Osteoblast (primary cell): Measurements from ENCODE around the gene ARFGAP1. TPM values are rescaled to one million over a fixed set of nuclear protein-coding genes. Genes with fewer than 3 reads are reported as not detected.

ENCODE experiments used
- DNase-seq: peaks from one replicate; pipeline ENCODE4 v3.0.0; 2011; ENCODE audit warnings: low spot score, mixed read lengths; ENCODE audit not compliant: insufficient read length; ENCODE audit errors: missing footprints
- H2AFZ ChIP-seq: 2 replicates; pipeline ENCODE4 v1.6.0; 2011; ENCODE audit warnings: mild to moderate bottlenecking, low read length
- H3K27ac ChIP-seq: 2 replicates; pipeline ENCODE4 v1.5.1; 2011; ENCODE audit warnings: mild to moderate bottlenecking, low read depth, low read length, moderate library complexity
- H3K27me3 ChIP-seq: 2 replicates; pipeline ENCODE4 v1.6.0; 2012; ENCODE audit warnings: mild to moderate bottlenecking, control low read depth, inconsistent platforms, low read length, moderate library complexity; ENCODE audit not compliant: insufficient read depth
- H3K36me3 ChIP-seq: 2 replicates; pipeline ENCODE4 v1.5.1; 2011; ENCODE audit warnings: mild to moderate bottlenecking, low read length, control low read depth, moderate library complexity; ENCODE audit not compliant: insufficient read depth
- H3K4me1 ChIP-seq: 2 replicates; pipeline ENCODE4 v1.5.1; 2011; ENCODE audit warnings: mild to moderate bottlenecking, low read length, control low read depth, moderate library complexity; ENCODE audit not compliant: insufficient read depth
- H3K4me2 ChIP-seq: 2 replicates; pipeline ENCODE4 v1.6.0; 2011; ENCODE audit warnings: mild to moderate bottlenecking, low read length; ENCODE audit not compliant: insufficient read depth
- H3K4me3 ChIP-seq: fragments of 200-600 bp; sonication (generic); 3 replicates; pipeline ENCODE4 v1.5.1; 2012; ENCODE audit warnings: mild to moderate bottlenecking, low read length, inconsistent platforms; ENCODE audit not compliant: insufficient read depth
- H3K79me2 ChIP-seq: 2 replicates; pipeline ENCODE4 v1.6.0; 2012; ENCODE audit warnings: mild to moderate bottlenecking, low read length, control low read depth, inconsistent platforms; ENCODE audit not compliant: insufficient read depth
- H3K9me3 ChIP-seq: 2 replicates; pipeline ENCODE4 v1.5.1; 2011; ENCODE audit warnings: low read depth, low read length, control low read depth
- H4K20me1 ChIP-seq: 2 replicates; pipeline ENCODE4 v1.6.0; 2012; ENCODE audit warnings: mild to moderate bottlenecking, low read length, control low read depth; ENCODE audit not compliant: insufficient read depth
- CTCF ChIP-seq: IDR thresholded peaks from 2 replicates; pipeline ENCODE4 v1.5.1; 2011; ENCODE audit warnings: mild to moderate bottlenecking, low read depth, low read length, moderate library complexity; ENCODE audit errors: extremely low read depth
- total RNA-seq: library from RNA; depleted of rRNA; stranded (reverse); fragments of >200 nt; gene quantifications from 2 replicates; pipeline ENCODE4 v1.2.3, GENCODE V29; 2012

ARFGAP1 gene
- total RNA-seq, 1 donor = 68.4 TPM

- peaks cover 5% of the 10 kb centered on the region for H4K20me1 ChIP-seq
- H3K79me2 ChIP-seq = no peaks in the 10 kb centered on the region
- H3K9me3 ChIP-seq = no peaks in the 10 kb centered on the region
- H3K4me2 ChIP-seq = no peak overlapping the region
- no peak overlapping the region for H3K27ac ChIP-seq
- no peak overlapping the region for H2AFZ ChIP-seq
- peak; percentile 97 for DNase-seq
- TF ChIP-seq CTCF = peak; percentile 69
- no peaks in the 10 kb centered on the region for H3K4me1 ChIP-seq
- H3K4me3 ChIP-seq = no peak overlapping the region
- peaks cover 3% of the 10 kb centered on the region for H3K27me3 ChIP-seq
- no peaks in the 10 kb centered on the region for H3K36me3 ChIP-seq
Observed at GRCh38 chr20:63309261-63310071, 36.9 kb downstream of the ARFGAP1 start.

- Histone ChIP-seq H3K4me3 (no peak overlapping the region), H4K20me1 (peaks cover 5% of the 10 kb centered on the region), H3K4me1 (no peaks in the 10 kb centered on the region), H3K9me3 (no peaks in the 10 kb centered on the region), H3K27ac (no peak overlapping the region), H3K27me3 (peaks cover 3% of the 10 kb centered on the region), H3K4me2 (no peak overlapping the region), H2AFZ (no peak overlapping the region), H3K36me3 (no peaks in the 10 kb centered on the region), H3K79me2 (no peaks in the 10 kb centered on the region)
- TF ChIP-seq CTCF = no peak
- DNase-seq = no peak
Observed at GRCh38 chr20:63310265-63310991, 37.8 kb downstream of the ARFGAP1 start.

GRCh38 chr20:63311186-63311832 lies 38.7 kb downstream of the ARFGAP1 start:
- Histone ChIP-seq H3K4me3 (no peak overlapping the region), H3K4me1 (no peaks in the 10 kb centered on the region), H3K27ac (no peak overlapping the region), H3K27me3 (no peaks in the 10 kb centered on the region), H3K4me2 (no peak overlapping the region), H3K9me3 (no peaks in the 10 kb centered on the region), H3K36me3 (no peaks in the 10 kb centered on the region), H4K20me1 (peaks cover 5% of the 10 kb centered on the region), H2AFZ (no peak overlapping the region), H3K79me2 (no peaks in the 10 kb centered on the region)
- no peak for DNase-seq
- TF ChIP-seq CTCF = no peak

- Histone ChIP-seq H3K27me3 (no peaks in the 10 kb centered on the region), H3K36me3 (no peaks in the 10 kb centered on the region), H3K4me3 (no peak overlapping the region), H3K9me3 (no peaks in the 10 kb centered on the region), H4K20me1 (peaks cover 5% of the 10 kb centered on the region), H3K79me2 (no peaks in the 10 kb centered on the region), H3K4me2 (no peak overlapping the region), H2AFZ (no peak overlapping the region), H3K27ac (no peak overlapping the region), H3K4me1 (no peaks in the 10 kb centered on the region)
- no peak for TF ChIP-seq CTCF
- DNase-seq = no peak
Observed at GRCh38 chr20:63311833-63312243, 39.2 kb downstream of the ARFGAP1 start.
